ENCODE data around the gene MPDU1. TPM values are rescaled to one million over a fixed set of nuclear protein-coding genes. Genes with fewer than 3 reads are reported as not detected.
A peak's percentile ranks its signal among the peaks of the same experiment; 100 is the strongest.

Gene MPDU1
- total and polyA plus RNA-seq, 10 of the 15 experiments (the other 5 are each of a cell fraction or from before 2014, with no cell fraction given), result 3.6 to 138 (median 78.9) TPM

GRCh38 chr17:7572588-7573323, 10.9 kb upstream of the MPDU1 start (continued):
- no peak for TF ChIP-seq MXI1 (IDR thresholded peaks at IDR 0.05; ENCODE audit: low read depth, low read length)
- TF ChIP-seq E2F8 (IDR thresholded peaks at IDR 0.05; ENCODE audit: low read depth, partially characterized antibody), result peak; percentile 24
- TF ChIP-seq CEBPB (IDR thresholded peaks at IDR 0.05; ENCODE audit: borderline replicate concordance in 1 of 2, low read depth in 2 of 2, low read length in 2 of 2), result no peak
- no peak for TF ChIP-seq CBX5 (IDR thresholded peaks at IDR 0.05; ENCODE audit: low read depth)
- peak; percentile 47; the same call in 1 of the 2 replicates for TF ChIP-seq ZBTB11 (CRISPR knock-in tag; IDR thresholded peaks at IDR 0.05)
- TF ChIP-seq RBBP5 (conservative IDR thresholded peaks at IDR 0.05), result no peak
- TF ChIP-seq ZBTB40 (IDR thresholded peaks at IDR 0.05; ENCODE audit: borderline replicate concordance), result peak; percentile 96
- peak; percentile 89 for TF ChIP-seq TAF1 (IDR thresholded peaks at IDR 0.05; ENCODE audit: borderline replicate concordance, low read depth, low read length)
- TF ChIP-seq ZNF217 (IDR thresholded peaks at IDR 0.05), result no peak
- TF ChIP-seq SMAD1 (IDR thresholded peaks at IDR 0.05; ENCODE audit: low read depth, partially characterized antibody), result peak; percentile 95
- TF ChIP-seq FOXK2 (IDR thresholded peaks at IDR 0.05), result no peak
- TF ChIP-seq NFIC (IDR thresholded peaks at IDR 0.05; ENCODE audit: low read depth, low read length), result peak; percentile 76; the same call in 1 of the 2 replicates
- TF ChIP-seq FOXM1 (IDR thresholded peaks at IDR 0.05; ENCODE audit: low read depth, low read length), result peak; percentile 53; the same call in 1 of the 2 replicates
- no peak for TF ChIP-seq NR2C2 (IDR thresholded peaks at IDR 0.05; ENCODE audit: borderline replicate concordance, control insufficient read depth, insufficient read length, low read depth)
- TF ChIP-seq EP300 (IDR thresholded peaks at IDR 0.05; ENCODE audit: borderline replicate concordance in 1 of 2, control insufficient read depth in 1 of 2, low read depth in 2 of 2, low read length in 2 of 2), result no peak
- peak; percentile 89; the same call in 1 of the 2 replicates for TF ChIP-seq TCF3 (IDR thresholded peaks at IDR 0.05; ENCODE audit: borderline replicate concordance, insufficient read depth, low read depth, low read length)
- TF ChIP-seq PML (IDR thresholded peaks at IDR 0.05; ENCODE audit: low read length), result peak; percentile 99
- peak; percentile 68; the same call in 1 of the 2 replicates for TF ChIP-seq TCF12 (IDR thresholded peaks at IDR 0.05; ENCODE audit: low read depth, low read length)
- TF ChIP-seq SUZ12 (IDR thresholded peaks at IDR 0.05; ENCODE audit: unreplicated experiment), result no peak

Data from GM12878 (cell line).